HG03135 (cell line): Measurements from ENCODE around the gene DTNB.
A peak's percentile ranks its signal among the peaks of the same experiment; 100 is the strongest.
"Not testable (repeated sequence)": the region's sequence is repeated elsewhere in the genome, so short reads cannot be mapped to it uniquely, and the experiment has no call there.

Source experiments
- ATAC-seq: cut with Tn5 transposase; IDR thresholded peaks from one replicate; pipeline ENCODE4 v1.9.1; 2021; ENCODE audit warnings: mild to moderate bottlenecking, moderate library complexity; ENCODE audit not compliant: unreplicated experiment

DTNB gene

GRCh38 chr2:25549571-25549970, 123.8 kb downstream of the DTNB start:
- ATAC-seq: not testable (repeated sequence)

GRCh38 chr2:25548601-25549000, 124.8 kb downstream of the DTNB start:
- no peak for ATAC-seq

- ATAC-seq: no peak
Measured at GRCh38 chr2:25546852-25547251, 126.5 kb downstream of the DTNB start.

- ATAC-seq: no peak
Measured at GRCh38 chr2:25545899-25546298, 127.5 kb downstream of the DTNB start.

GRCh38 chr2:25544445-25544844, 128.9 kb downstream of the DTNB start:
- ATAC-seq: no peak

- no peak for ATAC-seq
Measured at GRCh38 chr2:25543939-25544338, 129.4 kb downstream of the DTNB start.

- ATAC-seq: no peak
Measured at GRCh38 chr2:25541378-25541777, 132.0 kb downstream of the DTNB start.

GRCh38 chr2:25539136-25539535, 134.2 kb downstream of the DTNB start:
- no peak for ATAC-seq

- no peak for ATAC-seq
Measured at GRCh38 chr2:25537526-25537925, 135.9 kb downstream of the DTNB start.

- not testable (repeated sequence) for ATAC-seq
Measured at GRCh38 chr2:25535411-25536289, 137.7 kb downstream of the DTNB start.

GRCh38 chr2:25534937-25535336, 138.4 kb downstream of the DTNB start:
- ATAC-seq: not testable (repeated sequence)

GRCh38 chr2:25534455-25534854, 138.9 kb downstream of the DTNB start:
- ATAC-seq: no peak

- not testable (repeated sequence) for ATAC-seq
Measured at GRCh38 chr2:25533771-25534170, 139.6 kb downstream of the DTNB start.

GRCh38 chr2:25532521-25532920, 140.9 kb downstream of the DTNB start:
- ATAC-seq: no peak

GRCh38 chr2:25529034-25529433, 144.3 kb downstream of the DTNB start:
- ATAC-seq: no peak

- no peak for ATAC-seq
Measured at GRCh38 chr2:25528173-25528572, 145.2 kb downstream of the DTNB start.

- no peak for ATAC-seq
Measured at GRCh38 chr2:25524507-25524906, 148.9 kb downstream of the DTNB start.

- ATAC-seq: no peak
Measured at GRCh38 chr2:25523060-25523459, 150.3 kb downstream of the DTNB start.

- ATAC-seq: peak; percentile 72
Measured at GRCh38 chr2:25521665-25522387, 151.6 kb downstream of the DTNB start.

GRCh38 chr2:25521126-25521525, 152.3 kb downstream of the DTNB start:
- ATAC-seq: no peak

- no peak for ATAC-seq
Measured at GRCh38 chr2:25517701-25518100, 155.7 kb downstream of the DTNB start.

GRCh38 chr2:25514043-25514637, 159.2 kb downstream of the DTNB start:
- ATAC-seq: no peak
